H9 (cell line): ENCODE results near the gene ZNF587. TPM values are rescaled to one million over a fixed set of nuclear protein-coding genes. Genes with fewer than 3 reads are reported as not detected.

Experiments
- DNase-seq: peaks from one replicate; pipeline ENCODE4 v3.0.0-alpha.2; 2017
- H2AFZ ChIP-seq: one replicate; pipeline ENCODE4 v1.6.1; 2013; ENCODE audit warnings: mild to moderate bottlenecking, low read length, control low read depth, moderate library complexity
- H2AK5ac ChIP-seq: 2 replicates; pipeline ENCODE4 v1.6.1; 2013; ENCODE audit warnings: low read length, control low read depth, mixed read lengths; ENCODE audit not compliant: insufficient read length
- H2BK120ac ChIP-seq: one replicate; pipeline ENCODE4 v1.6.1; 2013; ENCODE audit warnings: low read depth, mild to moderate bottlenecking, low read length, control low read depth, inconsistent platforms; ENCODE audit not compliant: poor library complexity, severe bottlenecking
- H2BK12ac ChIP-seq: 2 replicates; pipeline ENCODE4 v1.6.1; 2013; ENCODE audit warnings: low read length, control low read depth, mixed read lengths, low read depth; ENCODE audit not compliant: insufficient read length
- H2BK15ac ChIP-seq: 2 replicates; pipeline ENCODE4 v1.6.1; 2013; ENCODE audit warnings: low read depth, low read length, control low read depth
- H2BK20ac ChIP-seq: one replicate; pipeline ENCODE4 v1.6.1; 2013; ENCODE audit warnings: low read depth, mild to moderate bottlenecking, low read length, control low read depth, inconsistent platforms; ENCODE audit not compliant: poor library complexity, severe bottlenecking
- H2BK5ac ChIP-seq: 2 replicates; pipeline ENCODE4 v1.6.1; 2013; ENCODE audit warnings: low read length, control low read depth, mixed read lengths; ENCODE audit not compliant: insufficient read length
- H3K14ac ChIP-seq: 2 replicates; pipeline ENCODE4 v1.6.1; 2013; ENCODE audit warnings: low read length, control low read depth; ENCODE audit not compliant: insufficient read depth
- H3K18ac ChIP-seq: 2 replicates; pipeline ENCODE4 v1.6.1; 2013; ENCODE audit warnings: low read depth, mild to moderate bottlenecking, mixed read lengths, low read length, control low read depth; ENCODE audit not compliant: insufficient read length
- H3K23ac ChIP-seq: 2 replicates; pipeline ENCODE4 v1.6.1; 2013; ENCODE audit warnings: low read length, control low read depth, mixed read lengths, low read depth; ENCODE audit not compliant: insufficient read length
- H3K23me2 ChIP-seq: 2 replicates; pipeline ENCODE4 v1.6.1; 2013; ENCODE audit warnings: low read depth, mild to moderate bottlenecking, mixed read lengths, low read length, control low read depth; ENCODE audit not compliant: insufficient read length, poor library complexity, severe bottlenecking
- H3K27ac ChIP-seq: 2 replicates; pipeline ENCODE4 v1.5.1; 2013; ENCODE audit warnings: low read length, control low read depth, mixed read lengths, low read depth; ENCODE audit not compliant: insufficient read length
- H3K27me3 ChIP-seq: 2 replicates; pipeline ENCODE4 v1.6.1; 2013; ENCODE audit warnings: low read length, control low read depth, inconsistent platforms; ENCODE audit not compliant: insufficient read depth
- H3K4ac ChIP-seq: 2 replicates; pipeline ENCODE4 v1.6.1; 2013; ENCODE audit warnings: low read depth, mild to moderate bottlenecking, control low read depth, inconsistent platforms, low read length, moderate library complexity
- H3K4me1 ChIP-seq: 2 replicates; pipeline ENCODE4 v1.6.1; 2013; ENCODE audit warnings: low read length, control low read depth, inconsistent platforms; ENCODE audit not compliant: insufficient read depth
- H3K4me2 ChIP-seq: 2 replicates; pipeline ENCODE4 v1.6.1; 2013; ENCODE audit warnings: low read length, control low read depth, mixed read lengths; ENCODE audit not compliant: insufficient read length, insufficient read depth
- H3K56ac ChIP-seq: 2 replicates; pipeline ENCODE4 v1.6.1; 2013; ENCODE audit warnings: low read depth, mild to moderate bottlenecking, mixed read lengths, low read length, control low read depth; ENCODE audit not compliant: insufficient read length
- H3K79me1 ChIP-seq: 2 replicates; pipeline ENCODE4 v1.6.1; 2013; ENCODE audit warnings: low read depth, mild to moderate bottlenecking, moderate library complexity, low read length, control low read depth, inconsistent platforms; ENCODE audit not compliant: insufficient read depth, poor library complexity, severe bottlenecking
- H3K79me2 ChIP-seq: 2 replicates; pipeline ENCODE4 v1.6.1; 2013; ENCODE audit warnings: low read length, control low read depth, inconsistent platforms; ENCODE audit not compliant: insufficient read depth
- H3K9ac ChIP-seq: 2 replicates; pipeline ENCODE4 v1.6.1; 2013; ENCODE audit warnings: low read length, control low read depth, mixed read lengths; ENCODE audit not compliant: insufficient read length; ENCODE audit errors: extremely low read depth
- H3K9me3 ChIP-seq: one replicate; pipeline ENCODE4 v1.6.1; 2013; ENCODE audit warnings: low read depth, low read length, inconsistent platforms; ENCODE audit not compliant: control insufficient read depth
- H3T11ph ChIP-seq: one replicate; pipeline ENCODE4 v1.6.1; 2013; ENCODE audit warnings: mild to moderate bottlenecking, low read length, control low read depth, inconsistent platforms
- H4K20me1 ChIP-seq: one replicate; pipeline ENCODE4 v1.6.1; 2013; ENCODE audit not compliant: control insufficient read depth, insufficient read length, insufficient read depth
- H4K5ac ChIP-seq: 2 replicates; pipeline ENCODE4 v1.6.1; 2013; ENCODE audit warnings: low read depth, mild to moderate bottlenecking, mixed read lengths, low read length, control low read depth; ENCODE audit not compliant: insufficient read length
- H4K8ac ChIP-seq: replicated peaks from 2 replicates; pipeline ENCODE4 v1.6.1; 2013; ENCODE audit warnings: low read length, control low read depth, mixed read lengths, low read depth; ENCODE audit not compliant: insufficient read length
- H4K91ac ChIP-seq: 2 replicates; pipeline ENCODE4 v1.6.1; 2013; ENCODE audit warnings: low read depth, mild to moderate bottlenecking, moderate library complexity, mixed read lengths, low read length, control low read depth; ENCODE audit not compliant: insufficient read length
- H3K27ac Mint-ChIP-seq, 3 experiments: 2 replicates in 2 of 3; 3 replicates in 1 of 3; pipeline ENCODE4 v1.8.0; 2020 to 2021; ENCODE audit warnings: mixed read lengths in 3 of 3, mild to moderate bottlenecking in 1 of 3, moderate library complexity in 1 of 3
- H3K27me3 Mint-ChIP-seq: 2 replicates; pipeline ENCODE4 v1.8.0; 2021; ENCODE audit warnings: low read depth, mild to moderate bottlenecking, moderate library complexity, mixed read lengths
- H3K36me3 Mint-ChIP-seq, 3 experiments: 2 replicates in 2 of 3; 3 replicates in 1 of 3; pipeline ENCODE4 v1.8.0; 2020 to 2021; ENCODE audit warnings: low read depth in 3 of 3, mixed read lengths in 3 of 3; ENCODE audit not compliant: insufficient read depth in 1 of 3
- H3K4me1 Mint-ChIP-seq, 2 experiments: 2 replicates each; pipeline ENCODE4 v1.8.0; 2020; ENCODE audit warnings: mixed read lengths in 2 of 2
- H3K4me3 Mint-ChIP-seq, 2 experiments: 2 replicates in 1 of 2; 3 replicates in 1 of 2; pipeline ENCODE4 v1.8.0; 2020 to 2021; ENCODE audit warnings: mild to moderate bottlenecking in 2 of 2, mixed read lengths in 2 of 2, moderate library complexity in 1 of 2
- H3K9me3 Mint-ChIP-seq, 2 experiments: 2 replicates in 1 of 2; 3 replicates in 1 of 2; pipeline ENCODE4 v1.8.0; 2020; ENCODE audit warnings: mild to moderate bottlenecking in 2 of 2, mixed read lengths in 2 of 2, moderate library complexity in 1 of 2
- WGBS: extraction: QIAGEN DNeasy Blood & Tissue Kit; methylation state at CpG from one replicate; pipeline ENCODE4 v1.1.7; 2013; ENCODE audit warnings: missing lambda C conversion rate, low lambda C conversion rate, mixed read lengths; ENCODE audit not compliant: insufficient read length; ENCODE audit errors: extremely low coverage; 5-methylcytosine and 5-hydroxymethylcytosine counted together
- total RNA-seq: library from RNA; stranded (reverse); gene quantifications from 2 replicates; pipeline ENCODE4 v1.2.1, GENCODE V29; 2021
- TF ChIP-seq, protein P1 (sequence below): fragments of 200-600 bp; sonication (generic); conservative IDR thresholded peaks from 3 replicates; pipeline ENCODE4 v1.8.0; 2021; ENCODE audit warnings: antibody characterized with exemption, mild to moderate bottlenecking

Gene ZNF587
- total RNA-seq, 1 experiment from 2014 or later = 40.0 TPM

DNA sequence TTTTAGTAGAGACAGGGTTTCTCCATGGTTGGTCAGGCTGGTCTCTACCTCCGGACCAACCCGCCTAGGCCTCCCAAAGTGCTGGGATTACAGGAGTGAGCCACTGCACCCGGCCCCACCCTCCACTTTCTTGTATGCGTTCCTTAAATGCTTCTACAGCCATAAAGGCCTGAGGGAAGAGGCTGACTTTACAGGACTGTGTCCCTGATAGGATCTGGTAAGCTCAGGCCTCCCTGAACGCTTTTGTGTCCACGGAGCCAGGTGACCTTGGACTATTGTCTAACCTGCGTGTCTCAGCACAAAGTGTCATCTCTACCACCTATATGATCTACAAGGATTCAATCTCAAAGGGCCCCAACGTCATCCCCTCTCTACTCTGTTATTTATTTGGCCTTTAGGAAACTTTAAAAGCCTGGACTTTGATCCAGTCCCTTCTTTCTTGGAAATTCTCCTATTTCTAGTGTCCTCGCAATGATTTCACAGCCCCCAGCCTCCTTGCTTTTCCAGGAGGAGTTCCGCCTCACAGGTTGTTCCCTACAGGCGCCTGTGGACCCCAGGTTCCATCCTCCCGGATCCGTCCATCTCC, 35.6 kb upstream of the ZNF587 start:
- Histone ChIP-seq H2BK5ac (no peak overlapping the region), H2AK5ac (no peak overlapping the region), H3K14ac (no peak overlapping the region), H2BK20ac (no peak overlapping the region), H3K27me3 (no peaks in the 10 kb centered on the region), H2AFZ (no peak overlapping the region), H4K8ac (no peak overlapping the region), H3K4me2 (peak overlapping the region; percentile 95), H4K5ac (no peak overlapping the region), H3K9ac (peak overlapping the region; percentile 93), H4K91ac (no peak overlapping the region), H3T11ph (no peak overlapping the region), H3K4ac (no peak overlapping the region), H3K79me1 (peaks cover 3% of the 10 kb centered on the region), H2BK15ac (no peak overlapping the region), H2BK12ac (no peak overlapping the region), H2BK120ac (no peak overlapping the region), H3K23me2 (peaks cover 7% of the 10 kb centered on the region), H3K79me2 (0 out of 2 replicates have a peak, but pooled peaks cover 2% of the 10 kb centered on the region), H3K9me3 (no peaks in the 10 kb centered on the region), H3K27ac (no peak overlapping the region), H3K18ac (no peak overlapping the region), H4K20me1 (no peaks in the 10 kb centered on the region), H3K23ac (no peak overlapping the region), H3K56ac (no peak overlapping the region), H3K4me1 (no peaks in the 10 kb centered on the region)
- H3K4me1 Mint-ChIP-seq = peaks cover 22 to 24% of the 10 kb centered on the region in 2 experiments
- H3K36me3 Mint-ChIP-seq = peaks cover 16 to 36% (median 31%) of the 10 kb centered on the region in 3 experiments; a peak in 6 of 7 replicates
- no peak for DNase-seq
- H3K4me3 Mint-ChIP-seq = peak overlapping the region; percentile 96
- peak overlapping the region; percentile 77 to 94 (median 92) for H3K27ac Mint-ChIP-seq
- TF ChIP-seq, protein P1, sequence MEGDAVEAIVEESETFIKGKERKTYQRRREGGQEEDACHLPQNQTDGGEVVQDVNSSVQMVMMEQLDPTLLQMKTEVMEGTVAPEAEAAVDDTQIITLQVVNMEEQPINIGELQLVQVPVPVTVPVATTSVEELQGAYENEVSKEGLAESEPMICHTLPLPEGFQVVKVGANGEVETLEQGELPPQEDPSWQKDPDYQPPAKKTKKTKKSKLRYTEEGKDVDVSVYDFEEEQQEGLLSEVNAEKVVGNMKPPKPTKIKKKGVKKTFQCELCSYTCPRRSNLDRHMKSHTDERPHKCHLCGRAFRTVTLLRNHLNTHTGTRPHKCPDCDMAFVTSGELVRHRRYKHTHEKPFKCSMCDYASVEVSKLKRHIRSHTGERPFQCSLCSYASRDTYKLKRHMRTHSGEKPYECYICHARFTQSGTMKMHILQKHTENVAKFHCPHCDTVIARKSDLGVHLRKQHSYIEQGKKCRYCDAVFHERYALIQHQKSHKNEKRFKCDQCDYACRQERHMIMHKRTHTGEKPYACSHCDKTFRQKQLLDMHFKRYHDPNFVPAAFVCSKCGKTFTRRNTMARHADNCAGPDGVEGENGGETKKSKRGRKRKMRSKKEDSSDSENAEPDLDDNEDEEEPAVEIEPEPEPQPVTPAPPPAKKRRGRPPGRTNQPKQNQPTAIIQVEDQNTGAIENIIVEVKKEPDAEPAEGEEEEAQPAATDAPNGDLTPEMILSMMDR = no peak
- no peaks in the 10 kb centered on the region for H3K27me3 Mint-ChIP-seq
- peaks cover 0 to 2% of the 10 kb centered on the region in 2 experiments; a peak in 1 of 5 replicates for H3K9me3 Mint-ChIP-seq
- no CpG with 5 or more reads among the region's 13 CpGs for WGBS
